ENCODE data around the gene KRTAP5-8. TPM values are rescaled to one million over a fixed set of nuclear protein-coding genes. Genes with fewer than 3 reads are reported as not detected.

The KRTAP5-8 gene
- total and polyA plus RNA-seq, 4 donors: 0.42 TPM; not detected in 3

DNA sequence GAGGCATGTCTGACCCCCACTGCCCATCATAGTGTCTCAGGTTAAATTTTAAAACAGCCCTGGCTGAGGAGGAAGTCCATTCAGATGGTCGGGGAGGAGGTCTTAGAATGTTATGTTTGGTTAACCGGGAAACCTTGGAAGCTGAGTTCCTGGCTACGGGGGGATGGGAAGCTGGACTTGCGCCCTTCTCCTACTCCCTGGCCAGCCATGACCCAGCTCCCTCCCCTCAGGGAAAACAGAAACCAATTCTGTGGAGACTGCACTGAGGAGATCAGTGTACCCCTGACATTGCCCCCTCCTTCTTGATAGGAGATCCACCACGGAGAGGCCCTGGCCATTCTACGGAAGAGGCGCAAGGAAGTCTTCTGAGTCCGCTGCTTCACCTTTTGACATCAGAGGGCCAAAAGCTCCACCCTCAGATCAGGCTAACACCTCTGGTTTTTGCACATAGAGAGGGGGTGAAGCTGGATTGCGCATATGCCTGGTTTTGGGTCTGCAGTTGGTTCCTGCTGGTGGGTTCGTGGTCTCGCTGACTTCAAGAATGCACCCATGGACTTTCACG, 7.7 kb downstream of the KRTAP5-8 start:
- no peaks in the 10 kb centered on the region for H3K4me1 ChIP-seq (ENCODE audit: control insufficient read depth in 1 of 2, insufficient read depth in 2 of 2, low read length in 2 of 2)
- intact Hi-C loops (cut with DNase I): no loop called here
- no peak overlapping the region for H3K27ac ChIP-seq (ENCODE audit: low read depth in 1 of 2, low read length in 2 of 2)
- no peaks in the 10 kb centered on the region for H3K36me3 ChIP-seq (ENCODE audit: control insufficient read depth in 1 of 2, insufficient read depth in 2 of 2, low read length in 1 of 2)
- WGBS, 2 donors: 83 to 85% methylated on average over 12 of the region's 12 CpGs
- ATAC-seq (ENCODE audit: low FRiP score) (no peak), DNase-seq (peak in 1 of 2 donors; percentile 21)
- H3K4me3 ChIP-seq (ENCODE audit: low read length in 2 of 2): no peak overlapping the region
- peaks cover 4% of the 10 kb centered on the region for H3K9me3 ChIP-seq (ENCODE audit: control insufficient read depth, low read length)
- no peaks in the 10 kb centered on the region for H3K27me3 ChIP-seq (ENCODE audit: control insufficient read depth in 1 of 2, insufficient read depth in 2 of 2, low read length in 1 of 2)

DNA sequence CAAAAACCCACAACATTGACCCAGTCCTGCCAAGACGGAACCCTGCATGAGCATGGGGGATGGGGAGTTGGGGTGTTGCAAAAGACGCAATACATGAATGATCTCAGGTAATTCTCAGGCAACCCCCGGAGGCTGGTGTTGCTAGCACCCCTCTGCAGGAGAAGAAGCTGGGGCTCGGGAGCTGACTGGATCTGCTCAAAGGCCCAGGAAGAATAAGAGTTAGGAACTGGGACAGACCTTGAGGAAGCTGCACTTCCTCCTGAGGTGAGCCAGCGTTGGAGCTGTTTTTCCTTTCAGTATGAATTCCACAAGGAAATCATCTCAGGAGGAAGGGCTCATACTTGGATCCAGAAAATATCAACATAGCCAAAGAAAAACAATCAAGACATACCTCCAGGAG, 10.3 kb downstream of the KRTAP5-8 start, which contains the start of gene KRTAP5-9:
TSS of gene KRTAP5-9 (plus strand) at position 301 of the 400 bp plus-strand sequence. CDS start 238 bp downstream, outside the sequence.
- Histone ChIP-seq H3K27me3 (ENCODE audit: control insufficient read depth in 1 of 2, insufficient read depth in 2 of 2, low read length in 1 of 2) (no peaks in the 10 kb centered on the region), H3K9me3 (ENCODE audit: control insufficient read depth, low read length) (peaks cover 4% of the 10 kb centered on the region), H3K36me3 (ENCODE audit: control insufficient read depth in 1 of 2, insufficient read depth in 2 of 2, low read length in 1 of 2) (no peaks in the 10 kb centered on the region), H3K4me1 (ENCODE audit: control insufficient read depth in 1 of 2, insufficient read depth in 2 of 2, low read length in 2 of 2) (no peaks in the 10 kb centered on the region), H3K27ac (ENCODE audit: low read depth in 1 of 2, low read length in 2 of 2) (no peak within 1 kb of the TSS), H3K4me3 (ENCODE audit: low read length in 2 of 2) (no peak within 1 kb of the TSS)
- intact Hi-C loops (cut with DNase I): no loop called here
- no peak for ATAC-seq (ENCODE audit: low FRiP score)
- 61 to 71% methylated on average over 5 of the region's 5 CpGs for WGBS, 2 donors
- DNase-seq: peak in 1 of 2 donors; percentile 24

DNA sequence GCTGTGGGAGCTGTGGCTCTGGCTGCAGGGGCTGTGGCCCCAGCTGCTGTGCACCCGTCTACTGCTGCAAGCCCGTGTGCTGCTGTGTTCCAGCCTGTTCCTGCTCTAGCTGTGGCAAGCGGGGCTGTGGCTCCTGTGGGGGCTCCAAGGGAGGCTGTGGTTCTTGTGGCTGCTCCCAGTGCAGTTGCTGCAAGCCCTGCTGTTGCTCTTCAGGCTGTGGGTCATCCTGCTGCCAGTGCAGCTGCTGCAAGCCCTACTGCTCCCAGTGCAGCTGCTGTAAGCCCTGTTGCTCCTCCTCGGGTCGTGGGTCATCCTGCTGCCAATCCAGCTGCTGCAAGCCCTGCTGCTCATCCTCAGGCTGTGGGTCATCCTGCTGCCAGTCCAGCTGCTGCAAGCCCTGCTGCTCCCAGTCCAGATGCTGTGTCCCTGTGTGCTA, 10.9 kb downstream of the KRTAP5-8 start:
- 31 to 47% methylated on average over 5 of the region's 5 CpGs for WGBS, 2 donors
- no peaks in the 10 kb centered on the region for H3K27me3 ChIP-seq (ENCODE audit: control insufficient read depth in 1 of 2, insufficient read depth in 2 of 2, low read length in 1 of 2)
- H3K9me3 ChIP-seq (ENCODE audit: control insufficient read depth, low read length): peaks cover 4% of the 10 kb centered on the region
- intact Hi-C loops (cut with DNase I): no loop called here
- H3K36me3 ChIP-seq (ENCODE audit: control insufficient read depth in 1 of 2, insufficient read depth in 2 of 2, low read length in 1 of 2): no peaks in the 10 kb centered on the region
- H3K4me3 ChIP-seq (ENCODE audit: low read length in 2 of 2): no peak overlapping the region
- H3K4me1 ChIP-seq (ENCODE audit: control insufficient read depth in 1 of 2, insufficient read depth in 2 of 2, low read length in 2 of 2): no peaks in the 10 kb centered on the region
- ATAC-seq (ENCODE audit: low FRiP score) (no peak), DNase-seq (peak in 1 of 2 donors; percentile 61)
- no peak overlapping the region for H3K27ac ChIP-seq (ENCODE audit: low read depth in 1 of 2, low read length in 2 of 2)

DNA sequence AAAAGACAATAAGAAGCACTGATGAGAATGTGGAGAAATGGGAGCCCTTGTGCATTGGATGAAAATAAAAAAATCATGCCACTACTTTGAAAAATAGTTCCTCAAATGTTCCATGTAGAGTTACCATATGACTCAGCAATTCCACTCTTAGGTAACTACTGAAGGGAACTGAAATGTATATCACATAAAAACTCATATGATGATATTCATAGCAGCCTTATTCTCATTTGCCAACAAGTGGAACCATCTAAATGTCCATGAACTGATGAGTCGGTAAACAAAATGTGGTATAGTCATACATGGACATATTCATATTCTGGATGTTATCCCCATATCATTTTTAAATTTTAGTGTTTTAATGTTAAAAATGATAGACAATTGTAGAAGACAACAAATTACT, 13.9 kb downstream of the KRTAP5-8 start:
- no peaks in the 10 kb centered on the region for H3K27me3 ChIP-seq (ENCODE audit: control insufficient read depth in 1 of 2, insufficient read depth in 2 of 2, low read length in 1 of 2)
- H3K9me3 ChIP-seq (ENCODE audit: control insufficient read depth, low read length): no peaks in the 10 kb centered on the region
- no peaks in the 10 kb centered on the region for H3K36me3 ChIP-seq (ENCODE audit: control insufficient read depth in 1 of 2, insufficient read depth in 2 of 2, low read length in 1 of 2)
- ATAC-seq (ENCODE audit: low FRiP score) (no peak), DNase-seq (no peak)
- H3K4me3 ChIP-seq (ENCODE audit: low read length in 2 of 2): no peak overlapping the region
- no peak overlapping the region for H3K27ac ChIP-seq (ENCODE audit: low read depth in 1 of 2, low read length in 2 of 2)
- intact Hi-C loops (cut with DNase I): no loop called here
- 91 to 94% methylated on average over 1 of the region's 1 CpG for WGBS, 2 donors
- H3K4me1 ChIP-seq (ENCODE audit: control insufficient read depth in 1 of 2, insufficient read depth in 2 of 2, low read length in 2 of 2): no peaks in the 10 kb centered on the region

- no peak for DNase-seq
- 81 to 86% methylated on average over 6 of the region's 6 CpGs for WGBS, 2 donors
- no peaks in the 10 kb centered on the region for H3K9me3 ChIP-seq (ENCODE audit: control insufficient read depth, low read length)
Observed at GRCh38 chr11:71554996-71555395, 17.2 kb downstream of the KRTAP5-8 start.

GRCh38 chr11:71555508-71555907, 17.7 kb downstream of the KRTAP5-8 start:
- H3K27me3 ChIP-seq (ENCODE audit: control insufficient read depth in 1 of 2, insufficient read depth in 2 of 2, low read length in 1 of 2): no peaks in the 10 kb centered on the region
- H3K9me3 ChIP-seq (ENCODE audit: control insufficient read depth, low read length): no peaks in the 10 kb centered on the region
- WGBS, 2 donors: 91% methylated on average over 11 of the region's 11 CpGs
- no peak overlapping the region for H3K27ac ChIP-seq (ENCODE audit: low read depth in 1 of 2, low read length in 2 of 2)
- H3K4me3 ChIP-seq (ENCODE audit: low read length in 2 of 2): no peak overlapping the region
- intact Hi-C loops (cut with DNase I): no loop called here
- no peaks in the 10 kb centered on the region for H3K4me1 ChIP-seq (ENCODE audit: control insufficient read depth in 1 of 2, insufficient read depth in 2 of 2, low read length in 2 of 2)
- no peaks in the 10 kb centered on the region for H3K36me3 ChIP-seq (ENCODE audit: control insufficient read depth in 1 of 2, insufficient read depth in 2 of 2, low read length in 1 of 2)
- DNase-seq (no peak), ATAC-seq (ENCODE audit: low FRiP score) (peak; percentile 38)

More at GRCh38 chr11:71554996-71555395, 17.2 kb downstream of the KRTAP5-8 start:
- intact Hi-C loops (cut with DNase I): no loop called here
- H3K36me3 ChIP-seq (ENCODE audit: control insufficient read depth in 1 of 2, insufficient read depth in 2 of 2, low read length in 1 of 2): no peaks in the 10 kb centered on the region
- H3K27ac ChIP-seq (ENCODE audit: low read depth in 1 of 2, low read length in 2 of 2): no peak overlapping the region
- ATAC-seq (ENCODE audit: low FRiP score): no peak
- no peaks in the 10 kb centered on the region for H3K4me1 ChIP-seq (ENCODE audit: control insufficient read depth in 1 of 2, insufficient read depth in 2 of 2, low read length in 2 of 2)
- no peaks in the 10 kb centered on the region for H3K27me3 ChIP-seq (ENCODE audit: control insufficient read depth in 1 of 2, insufficient read depth in 2 of 2, low read length in 1 of 2)
- H3K4me3 ChIP-seq (ENCODE audit: low read length in 2 of 2): no peak overlapping the region

GRCh38 chr11:71556018-71556417, 18.2 kb downstream of the KRTAP5-8 start:
- Histone ChIP-seq H3K9me3 (ENCODE audit: control insufficient read depth, low read length) (no peaks in the 10 kb centered on the region), H3K27me3 (ENCODE audit: control insufficient read depth in 1 of 2, insufficient read depth in 2 of 2, low read length in 1 of 2) (no peaks in the 10 kb centered on the region), H3K36me3 (ENCODE audit: control insufficient read depth in 1 of 2, insufficient read depth in 2 of 2, low read length in 1 of 2) (no peaks in the 10 kb centered on the region), H3K4me1 (ENCODE audit: control insufficient read depth in 1 of 2, insufficient read depth in 2 of 2, low read length in 2 of 2) (no peaks in the 10 kb centered on the region), H3K27ac (ENCODE audit: low read depth in 1 of 2, low read length in 2 of 2) (no peak overlapping the region), H3K4me3 (ENCODE audit: low read length in 2 of 2) (no peak overlapping the region)
- intact Hi-C loops (cut with DNase I): no loop called here
- DNase-seq: no peak
- 86 to 89% methylated on average over 4 of the region's 4 CpGs for WGBS, 2 donors
- ATAC-seq (ENCODE audit: low FRiP score): no peak

DNA sequence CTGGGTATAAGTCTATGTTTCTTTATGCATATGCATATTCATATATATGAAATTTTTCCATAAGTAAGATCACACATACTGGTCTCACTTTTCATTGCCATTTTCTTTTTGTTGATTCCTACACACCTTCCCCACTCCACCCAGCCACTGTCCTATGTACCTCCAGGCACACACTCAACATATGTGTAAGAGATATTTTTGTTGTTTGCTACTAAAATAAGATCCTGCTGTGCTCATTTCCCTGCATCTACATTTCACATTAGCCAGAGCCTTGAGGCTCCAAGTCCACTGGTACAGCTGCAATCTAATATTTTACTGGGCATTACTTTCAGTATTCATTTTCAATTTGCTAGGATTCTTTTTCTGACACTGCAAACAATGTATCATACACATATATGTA, 19.4 kb downstream of the KRTAP5-8 start:
- no peak overlapping the region for H3K4me3 ChIP-seq (ENCODE audit: low read length in 2 of 2)

GRCh38 chr11:71558996-71559395, 21.2 kb downstream of the KRTAP5-8 start:
- ATAC-seq (ENCODE audit: low FRiP score) (no peak), DNase-seq (no peak)
- H3K4me1 ChIP-seq (ENCODE audit: control insufficient read depth in 1 of 2, insufficient read depth in 2 of 2, low read length in 2 of 2): no peaks in the 10 kb centered on the region
- no peaks in the 10 kb centered on the region for H3K36me3 ChIP-seq (ENCODE audit: control insufficient read depth in 1 of 2, insufficient read depth in 2 of 2, low read length in 1 of 2)
- H3K4me3 ChIP-seq (ENCODE audit: low read length in 2 of 2): no peak overlapping the region
- intact Hi-C loops (cut with DNase I): no loop called here
- H3K9me3 ChIP-seq (ENCODE audit: control insufficient read depth, low read length): no peaks in the 10 kb centered on the region
- no peak overlapping the region for H3K27ac ChIP-seq (ENCODE audit: low read depth in 1 of 2, low read length in 2 of 2)
- H3K27me3 ChIP-seq (ENCODE audit: control insufficient read depth in 1 of 2, insufficient read depth in 2 of 2, low read length in 1 of 2): peaks cover 0 to 1% of the 10 kb centered on the region in 2 donors
- WGBS, 2 donors: 50 to 55% methylated on average over 1 of the region's 1 CpG

More for the DNA sequence above, 19.4 kb downstream of the KRTAP5-8 start:
- DNase-seq (no peak), ATAC-seq (ENCODE audit: low FRiP score) (no peak)
- H3K9me3 ChIP-seq (ENCODE audit: control insufficient read depth, low read length): no peaks in the 10 kb centered on the region
- H3K4me1 ChIP-seq (ENCODE audit: control insufficient read depth in 1 of 2, insufficient read depth in 2 of 2, low read length in 2 of 2): no peaks in the 10 kb centered on the region
- no peaks in the 10 kb centered on the region for H3K27me3 ChIP-seq (ENCODE audit: control insufficient read depth in 1 of 2, insufficient read depth in 2 of 2, low read length in 1 of 2)
- H3K27ac ChIP-seq (ENCODE audit: low read depth in 1 of 2, low read length in 2 of 2): no peak overlapping the region
- no peaks in the 10 kb centered on the region for H3K36me3 ChIP-seq (ENCODE audit: control insufficient read depth in 1 of 2, insufficient read depth in 2 of 2, low read length in 1 of 2)
- intact Hi-C loops (cut with DNase I): no loop called here

Data from aorta (tissue), 5 donors.